Activated CD4-positive, CD25-positive, alpha-beta regulatory T cell treated with anti-CD3 and anti-CD28 coated beads, Interleukin-2, amount 50 U/mL, for 16 hours (primary cell): ENCODE measurements around the gene PDLIM7.

Experiments used
- DNase-seq: peaks from one replicate; pipeline ENCODE4 v3.0.0-alpha.2; 2020; ENCODE audit warnings: low read depth, low spot score

Gene PDLIM7

GRCh38 chr5:177445917-177446199 is 51.5 kb downstream of the PDLIM7 start:
- DNase-seq = no peak

GRCh38 chr5:177445052-177445916 is 52.1 kb downstream of the PDLIM7 start:
- DNase-seq = no peak

GRCh38 chr5:177444106-177445051 is 53.0 kb downstream of the PDLIM7 start:
- DNase-seq = no peak

- no peak for DNase-seq
Observed at GRCh38 chr5:177443144-177443983, 54.0 kb downstream of the PDLIM7 start.

- DNase-seq = no peak
Observed at GRCh38 chr5:177442066-177442826, 55.2 kb downstream of the PDLIM7 start.

GRCh38 chr5:177440990-177441780 is 56.2 kb downstream of the PDLIM7 start:
- DNase-seq = no peak

- DNase-seq = no peak
Observed at GRCh38 chr5:177440211-177440989, 57.0 kb downstream of the PDLIM7 start.

- no peak for DNase-seq
Observed at GRCh38 chr5:177439518-177440053, 57.8 kb downstream of the PDLIM7 start.

- no peak for DNase-seq
Observed at GRCh38 chr5:177438468-177438867, 58.9 kb downstream of the PDLIM7 start.

GRCh38 chr5:177437623-177438022 is 59.8 kb downstream of the PDLIM7 start:
- DNase-seq = no peak

GRCh38 chr5:177435847-177436536 is 61.4 kb downstream of the PDLIM7 start:
- DNase-seq = no peak

- no peak for DNase-seq
Observed at GRCh38 chr5:177434942-177435738, 62.3 kb downstream of the PDLIM7 start.

- DNase-seq = no peak
Observed at GRCh38 chr5:177434437-177434836, 63.0 kb downstream of the PDLIM7 start.

- DNase-seq = no peak
Observed at GRCh38 chr5:177433658-177434217, 63.7 kb downstream of the PDLIM7 start.
